GM20000 (cell line): ENCODE results near the gene DNAH10.

Source experiments
- DNase-seq: peaks from one replicate; pipeline ENCODE4 v3.0.0; 2012; ENCODE audit warnings: low spot score
- TF ChIP-seq, protein P1 (sequence below): IDR thresholded peaks from 2 replicates; pipeline ENCODE4 v1.5.1; 2012; ENCODE audit warnings: mild to moderate bottlenecking, control low read depth; ENCODE audit errors: extremely low read depth, missing control alignments

Gene DNAH10

DNA sequence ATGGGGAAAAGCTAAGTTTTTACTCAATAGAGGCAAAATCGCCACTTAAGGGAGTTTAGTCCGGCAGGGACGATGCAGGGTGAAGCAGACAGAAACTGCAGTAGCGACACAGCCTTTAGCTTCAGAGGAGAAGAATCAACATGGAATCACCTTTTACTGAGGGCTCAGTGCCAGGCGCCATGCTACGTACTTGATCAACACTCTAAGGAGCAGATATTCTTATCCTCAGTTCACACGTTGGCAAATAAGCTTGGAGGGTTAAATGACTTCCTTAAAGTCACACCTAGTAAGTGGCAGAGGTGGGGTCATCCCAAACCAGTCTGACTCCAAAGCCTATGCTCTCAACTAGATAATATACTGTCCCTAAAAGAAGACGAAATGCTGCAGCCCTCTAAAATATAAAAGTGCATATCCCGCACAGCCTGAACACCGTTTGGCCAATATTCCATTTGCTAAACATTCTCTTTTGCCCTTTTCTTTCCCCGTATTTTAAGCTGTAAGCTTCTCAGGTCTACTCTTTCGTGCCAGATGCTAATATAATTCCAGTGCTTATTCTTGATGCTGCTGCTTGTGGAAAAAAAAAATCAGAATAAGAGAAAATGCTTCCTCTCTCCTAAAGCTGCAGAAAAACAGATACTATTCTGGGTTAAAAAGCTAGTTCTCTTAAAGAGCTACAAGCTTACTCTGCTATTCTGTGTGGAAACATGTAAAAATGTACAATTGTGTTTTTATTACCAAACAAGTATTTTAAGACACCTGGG, 199.7 kb downstream of the DNAH10 start:
- no peak for DNase-seq
- TF ChIP-seq, protein P1, sequence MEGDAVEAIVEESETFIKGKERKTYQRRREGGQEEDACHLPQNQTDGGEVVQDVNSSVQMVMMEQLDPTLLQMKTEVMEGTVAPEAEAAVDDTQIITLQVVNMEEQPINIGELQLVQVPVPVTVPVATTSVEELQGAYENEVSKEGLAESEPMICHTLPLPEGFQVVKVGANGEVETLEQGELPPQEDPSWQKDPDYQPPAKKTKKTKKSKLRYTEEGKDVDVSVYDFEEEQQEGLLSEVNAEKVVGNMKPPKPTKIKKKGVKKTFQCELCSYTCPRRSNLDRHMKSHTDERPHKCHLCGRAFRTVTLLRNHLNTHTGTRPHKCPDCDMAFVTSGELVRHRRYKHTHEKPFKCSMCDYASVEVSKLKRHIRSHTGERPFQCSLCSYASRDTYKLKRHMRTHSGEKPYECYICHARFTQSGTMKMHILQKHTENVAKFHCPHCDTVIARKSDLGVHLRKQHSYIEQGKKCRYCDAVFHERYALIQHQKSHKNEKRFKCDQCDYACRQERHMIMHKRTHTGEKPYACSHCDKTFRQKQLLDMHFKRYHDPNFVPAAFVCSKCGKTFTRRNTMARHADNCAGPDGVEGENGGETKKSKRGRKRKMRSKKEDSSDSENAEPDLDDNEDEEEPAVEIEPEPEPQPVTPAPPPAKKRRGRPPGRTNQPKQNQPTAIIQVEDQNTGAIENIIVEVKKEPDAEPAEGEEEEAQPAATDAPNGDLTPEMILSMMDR = no peak

DNA sequence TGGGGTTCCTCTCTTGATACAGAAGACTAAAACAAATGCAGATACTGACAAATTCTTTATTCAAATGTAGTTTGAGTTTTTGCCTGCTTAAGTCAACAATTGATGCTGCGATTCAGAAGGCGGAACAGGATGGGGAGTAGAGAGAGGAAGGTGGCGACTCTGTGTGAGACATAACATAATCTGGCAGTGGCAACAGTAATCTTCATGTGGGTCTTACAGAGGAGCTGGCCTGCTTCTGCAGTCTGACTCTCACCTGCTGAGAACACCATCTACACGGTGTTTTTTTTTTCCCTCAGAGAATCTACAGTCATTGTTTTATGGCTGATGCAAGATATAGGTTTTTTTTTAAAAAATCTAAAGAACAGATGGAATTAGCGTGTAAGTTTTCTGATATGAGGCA, 200.4 kb downstream of the DNAH10 start:
- DNase-seq = no peak
- TF ChIP-seq, protein P1 = no peak

DNA sequence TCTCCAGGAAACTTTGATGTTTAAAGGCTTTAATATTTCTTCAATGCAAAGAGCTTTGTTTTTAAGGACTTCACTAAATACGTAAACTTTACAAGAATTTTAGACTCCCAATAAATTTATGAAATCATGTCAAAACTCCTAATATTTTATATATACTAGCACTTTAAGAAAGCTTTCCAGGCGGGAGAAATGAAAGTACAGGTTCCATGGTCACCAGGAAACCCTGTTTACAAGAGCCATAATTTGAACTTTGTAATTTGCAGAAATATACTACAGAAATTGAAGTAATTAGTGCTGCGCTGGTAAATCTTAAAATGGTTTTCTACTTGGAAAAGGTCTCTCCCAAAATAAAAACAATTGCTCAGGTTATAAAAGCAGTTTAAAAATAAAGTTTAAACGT, 201.7 kb downstream of the DNAH10 start:
- TF ChIP-seq, protein P1 = no peak
- DNase-seq = no peak

DNA sequence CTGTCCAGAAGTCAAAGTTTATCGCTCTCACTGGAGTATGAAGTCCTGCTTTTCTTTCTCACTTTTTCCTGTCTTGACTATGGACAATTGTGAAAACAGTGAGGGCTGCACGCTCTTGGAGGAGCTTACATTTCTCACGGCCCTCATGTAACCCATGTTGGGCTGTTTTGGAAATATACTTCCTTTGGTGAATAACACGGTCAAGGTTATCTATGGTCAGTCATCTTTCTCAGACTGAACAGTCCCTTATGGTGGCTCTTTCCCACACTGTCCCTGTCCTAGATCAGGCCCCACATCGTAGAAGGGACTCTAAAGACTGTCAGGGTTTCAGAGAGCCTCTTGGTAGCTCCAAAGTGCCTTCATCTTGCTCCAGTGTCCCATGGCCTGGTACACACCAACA, 203.3 kb downstream of the DNAH10 start:
- DNase-seq = no peak
- TF ChIP-seq, protein P1 = no peak

DNA sequence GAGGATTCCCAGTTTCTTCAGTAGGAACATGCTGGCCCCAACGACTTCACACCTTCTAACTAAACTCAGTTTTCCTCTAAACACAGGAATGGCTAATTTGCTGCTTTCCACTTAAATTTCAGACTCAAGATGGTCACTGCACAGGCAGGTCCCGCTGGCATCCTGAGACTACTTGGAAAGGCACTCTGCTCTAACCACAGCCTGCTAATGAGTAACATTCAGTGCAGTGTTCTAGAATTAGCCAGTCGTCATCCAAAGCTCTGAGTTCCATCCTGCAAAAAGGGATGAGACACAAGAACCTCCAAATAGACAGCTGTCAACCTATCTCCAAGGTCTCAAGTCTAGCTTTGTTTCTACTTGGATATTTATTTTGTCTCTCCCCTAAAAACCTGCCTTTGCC, 204.5 kb downstream of the DNAH10 start:
- DNase-seq = no peak
- TF ChIP-seq, protein P1 = no peak

DNA sequence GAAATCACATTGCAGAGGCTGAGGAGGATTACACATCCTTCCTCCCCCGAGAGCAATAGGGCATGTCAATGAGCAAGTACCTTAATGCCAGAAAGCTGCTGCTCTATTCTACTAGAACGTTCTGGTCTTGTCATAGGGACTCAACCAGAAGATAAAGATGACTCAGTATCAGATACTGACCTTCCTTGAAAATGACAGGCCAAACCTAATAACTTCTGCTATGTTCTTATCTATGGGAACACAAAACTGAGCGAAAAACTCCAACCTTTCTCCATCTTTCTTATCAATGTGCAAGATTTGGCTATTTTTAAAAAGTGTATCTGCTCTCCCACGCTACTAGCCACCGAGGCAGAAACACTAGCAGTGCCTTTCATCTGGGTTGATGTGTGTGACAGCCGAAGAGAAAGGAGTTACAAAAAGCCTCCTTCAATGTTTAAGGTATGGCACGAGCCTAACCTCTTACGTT, 205.1 kb downstream of the DNAH10 start:
- no peak for DNase-seq
- TF ChIP-seq, protein P1 = no peak

DNA sequence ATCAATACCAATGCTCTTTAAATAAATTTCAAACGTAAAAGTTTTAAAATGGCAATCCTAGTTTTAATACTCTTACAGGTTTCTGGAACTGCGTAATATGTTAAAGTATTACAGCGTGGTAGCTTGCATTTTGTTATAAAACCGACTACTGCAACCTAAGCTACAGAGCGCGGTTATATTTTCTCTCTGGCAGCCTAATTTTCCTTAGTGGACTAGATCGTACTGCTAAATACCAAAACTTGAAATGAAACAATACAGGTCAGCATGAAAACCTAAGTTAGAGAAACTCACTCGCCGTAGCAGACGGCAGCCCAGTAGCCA, 209.3 kb downstream of the DNAH10 start:
- no peak for DNase-seq
- TF ChIP-seq, protein P1 = no peak
